Mesodermal cell (in vitro differentiated cells): ENCODE results near the gene KATNBL1.
"Not testable (repeated sequence)": the region's sequence is repeated elsewhere in the genome, so short reads cannot be mapped to it uniquely, and the experiment has no call there.

Source experiments
- H3K27ac ChIP-seq: 2 replicates; pipeline ENCODE4 v1.7.0; 2013; ENCODE audit warnings: mild to moderate bottlenecking, low read depth, low read length, moderate library complexity; ENCODE audit not compliant: severe bottlenecking
- H3K36me3 ChIP-seq: 2 replicates; pipeline ENCODE4 v1.7.1; 2013; ENCODE audit warnings: mild to moderate bottlenecking, low read length, moderate library complexity; ENCODE audit not compliant: control insufficient read depth, insufficient read depth
- H3K4me1 ChIP-seq: one replicate; pipeline ENCODE4 v1.7.1; 2013; ENCODE audit warnings: mild to moderate bottlenecking, low read length; ENCODE audit not compliant: insufficient read depth, control insufficient read depth, poor library complexity, severe bottlenecking
- H3K4me3 ChIP-seq: 2 replicates; pipeline ENCODE4 v1.7.0; 2013; ENCODE audit warnings: low read length, control low read depth, mild to moderate bottlenecking; ENCODE audit not compliant: insufficient read depth, poor library complexity, severe bottlenecking; ENCODE audit errors: extremely low read depth
- H3K9me3 ChIP-seq: 2 replicates; pipeline ENCODE4 v1.7.1; 2013; ENCODE audit warnings: mild to moderate bottlenecking, low read length, moderate library complexity; ENCODE audit not compliant: control insufficient read depth
- WGBS, 2 experiments: methylation state at CpG; one replicate each; pipeline ENCODE4 v1.1.5; 2013; ENCODE audit warnings: missing lambda C conversion rate in 2 of 2; ENCODE audit not compliant: insufficient coverage in 2 of 2; 5-methylcytosine and 5-hydroxymethylcytosine counted together

Gene KATNBL1

DNA sequence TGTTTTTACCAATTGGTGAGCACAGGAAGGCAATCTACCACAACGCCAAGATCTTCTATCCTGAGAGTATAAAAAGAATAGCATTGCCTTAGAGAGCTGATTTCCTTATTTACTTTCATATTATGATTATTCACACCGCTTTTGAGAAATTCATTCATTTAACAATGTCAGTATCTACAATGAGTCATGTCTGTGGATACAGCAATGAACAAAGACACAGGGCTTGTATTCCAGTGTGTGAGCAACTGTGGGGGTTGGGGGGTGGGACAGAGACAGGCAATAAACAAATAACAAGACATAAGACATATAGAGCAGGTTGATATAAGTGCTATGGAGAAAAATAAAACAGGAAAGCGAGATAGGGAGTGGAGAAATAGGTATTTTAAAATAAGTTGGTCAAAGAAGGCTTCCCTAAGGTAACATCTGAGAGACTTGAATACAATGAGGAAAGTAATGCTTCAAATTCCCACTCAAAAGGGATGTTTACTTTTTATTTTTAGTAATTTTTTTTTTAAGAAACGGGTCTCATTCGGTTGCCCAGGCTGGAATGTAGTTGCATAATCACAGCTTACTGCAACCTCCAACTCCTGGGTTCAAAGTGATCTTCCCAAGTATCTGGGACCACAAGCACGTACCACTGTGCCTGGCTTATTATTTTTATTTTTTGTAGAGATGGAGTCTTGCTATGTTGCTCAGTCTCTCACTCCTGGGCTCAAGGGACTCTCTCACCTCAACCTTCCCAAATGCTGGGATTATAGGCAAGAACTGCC is 62.3 kb downstream of the KATNBL1 start:
- H3K4me3 ChIP-seq = no peak overlapping the region
- H3K9me3 ChIP-seq = no peaks in the 10 kb centered on the region
- peaks cover 72% of the 10 kb centered on the region for H3K36me3 ChIP-seq
- no peak overlapping the region for H3K27ac ChIP-seq
- H3K4me1 ChIP-seq = no peaks in the 10 kb centered on the region
- 92 to 100% methylated on average over 1 to 2 of the region's 6 CpGs for WGBS, 2 experiments

DNA sequence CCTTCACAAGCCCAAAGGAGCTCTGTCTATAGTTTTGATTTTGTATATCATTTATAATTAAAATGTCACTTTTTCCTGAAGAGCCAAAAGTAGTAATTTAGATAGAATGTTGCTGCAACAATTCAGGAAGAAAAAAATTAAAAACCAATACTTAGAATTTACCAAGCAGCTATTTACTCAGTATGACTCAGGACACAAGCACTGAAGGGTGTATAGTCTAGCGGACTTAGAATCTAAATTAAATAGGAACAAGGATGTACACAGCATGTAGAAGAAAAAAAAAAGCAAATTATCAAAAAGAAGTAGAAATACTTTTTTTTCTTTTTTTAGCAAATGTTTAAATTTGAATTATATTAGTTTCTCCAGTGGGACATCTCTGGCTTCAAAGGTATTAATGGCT is 76.4 kb downstream of the KATNBL1 start:
- Histone ChIP-seq H3K4me1 (no peaks in the 10 kb centered on the region), H3K9me3 (no peaks in the 10 kb centered on the region), H3K4me3 (no peak overlapping the region), H3K36me3 (peaks cover 18% of the 10 kb centered on the region), H3K27ac (no peak overlapping the region)
- no CpG with 5 or more reads among the region's 1 CpG for WGBS, 2 experiments

DNA sequence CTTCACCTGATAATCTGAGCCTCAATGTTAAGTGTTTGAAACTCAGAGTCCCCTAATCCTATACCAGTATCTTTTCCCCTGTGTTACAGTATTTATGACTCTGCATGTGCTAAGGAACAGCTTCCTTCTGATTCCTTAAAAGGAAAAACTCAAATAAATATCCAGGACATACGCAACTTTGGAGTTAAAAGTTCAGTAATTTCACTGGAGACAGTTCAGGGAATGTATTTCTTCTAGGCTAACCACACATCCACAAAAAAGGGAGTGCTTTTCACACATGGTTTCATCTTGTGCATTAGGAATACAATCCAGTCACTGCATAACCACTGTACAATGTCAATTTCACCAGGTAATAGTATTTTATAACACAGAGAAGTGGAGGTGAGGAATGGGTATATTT is 77.0 kb downstream of the KATNBL1 start:
- no peak overlapping the region for H3K4me3 ChIP-seq
- peaks cover 11% of the 10 kb centered on the region for H3K36me3 ChIP-seq
- no peaks in the 10 kb centered on the region for H3K4me1 ChIP-seq
- WGBS, 2 experiments = 100% methylated on average over 1 of the region's 1 CpG
- H3K27ac ChIP-seq = no peak overlapping the region
- no peaks in the 10 kb centered on the region for H3K9me3 ChIP-seq

DNA sequence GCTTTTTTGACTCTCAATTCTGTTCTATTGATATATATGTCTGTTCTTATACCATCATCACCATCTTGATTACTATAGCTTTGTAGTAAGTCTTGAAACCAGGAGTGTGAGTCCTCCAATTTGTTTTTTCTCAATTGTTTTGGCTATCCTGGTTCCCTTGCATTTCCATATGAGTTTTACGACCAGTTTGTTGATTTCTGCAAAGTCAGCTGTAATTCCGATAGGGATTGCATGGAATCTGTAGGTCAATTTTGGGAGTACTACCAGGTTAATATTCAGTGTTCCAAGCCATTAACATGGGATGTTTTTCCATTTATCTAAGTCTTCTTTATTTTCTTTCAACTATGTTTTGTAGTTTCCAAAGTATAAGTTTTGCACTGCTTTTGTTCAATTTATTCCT is 81.0 kb downstream of the KATNBL1 start:
- no peaks in the 10 kb centered on the region for H3K4me1 ChIP-seq
- no peaks in the 10 kb centered on the region for H3K9me3 ChIP-seq
- H3K27ac ChIP-seq = no peak overlapping the region
- WGBS, 2 experiments = no CpG with 5 or more reads among the region's 2 CpGs
- peaks cover 2% of the 10 kb centered on the region for H3K36me3 ChIP-seq
- H3K4me3 ChIP-seq = no peak overlapping the region

DNA sequence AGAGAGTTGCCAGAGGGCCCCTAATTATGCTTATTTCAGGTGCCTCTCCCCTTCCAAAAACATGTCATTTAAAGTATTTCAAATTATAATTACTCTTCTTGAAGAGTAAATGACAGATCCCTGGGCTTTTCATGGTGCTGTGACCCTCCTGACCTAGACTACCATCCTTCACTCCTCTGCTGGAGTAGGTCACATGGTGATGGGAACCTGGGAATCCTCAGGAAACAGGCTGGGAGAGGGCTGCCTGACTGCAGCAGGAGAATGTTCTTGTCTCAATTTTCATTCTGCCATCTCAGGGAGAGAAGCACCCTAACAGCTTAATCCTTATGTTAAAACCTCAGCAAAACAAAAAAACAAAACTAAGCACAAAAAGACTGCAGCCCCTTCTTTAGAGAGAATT is 83.4 kb downstream of the KATNBL1 start:
- Histone ChIP-seq H3K4me1 (no peaks in the 10 kb centered on the region), H3K9me3 (no peaks in the 10 kb centered on the region), H3K4me3 (no peak overlapping the region), H3K27ac (no peak overlapping the region), H3K36me3 (no peaks in the 10 kb centered on the region)

DNA sequence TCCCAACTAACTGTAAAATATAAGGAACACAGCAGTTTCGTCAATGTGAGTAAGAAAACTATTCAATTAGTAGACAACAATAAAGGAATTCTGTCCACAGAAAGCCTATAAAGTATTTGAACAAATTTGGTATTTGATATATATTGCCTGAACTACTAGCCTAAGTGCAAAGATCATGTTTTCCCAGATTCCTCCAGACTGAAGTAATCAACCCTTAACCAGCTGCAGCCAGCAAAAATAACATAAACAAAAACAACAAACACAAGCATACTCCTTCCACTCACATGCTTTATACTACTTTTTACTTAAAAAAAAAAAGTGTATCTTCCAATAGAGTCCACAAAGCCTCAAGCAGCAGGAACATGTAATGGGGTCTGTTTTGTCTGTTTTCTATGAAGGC is 84.0 kb downstream of the KATNBL1 start:
- H3K36me3 ChIP-seq = no peaks in the 10 kb centered on the region
- H3K27ac ChIP-seq = no peak overlapping the region
- no peaks in the 10 kb centered on the region for H3K4me1 ChIP-seq
- H3K4me3 ChIP-seq = no peak overlapping the region
- H3K9me3 ChIP-seq = no peaks in the 10 kb centered on the region
- WGBS, 2 experiments = no CpG with 5 or more reads among the region's 1 CpG

DNA sequence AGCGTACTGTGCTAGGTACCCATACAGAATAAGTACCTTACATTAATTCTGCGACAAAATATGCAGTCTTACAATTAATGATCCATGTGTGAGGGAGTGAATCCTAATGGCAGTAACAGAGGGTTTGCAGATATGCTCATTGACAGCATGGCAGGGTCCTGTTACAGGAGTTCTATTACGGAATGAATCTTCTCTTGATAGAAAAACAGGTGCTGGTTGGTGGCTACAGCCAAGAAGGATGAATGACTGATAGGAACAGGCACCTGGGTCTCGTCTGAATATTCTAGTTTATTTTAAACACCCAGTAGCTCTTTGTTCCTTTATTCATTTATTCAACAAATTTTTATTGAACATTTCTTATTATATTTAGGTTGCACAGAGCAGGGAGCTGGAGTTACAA is 85.2 kb downstream of the KATNBL1 start:
- no peak overlapping the region for H3K4me3 ChIP-seq
- WGBS, 2 experiments = 100% methylated on average over 1 to 3 of the region's 4 CpGs
- no peaks in the 10 kb centered on the region for H3K4me1 ChIP-seq
- H3K9me3 ChIP-seq = no peaks in the 10 kb centered on the region
- no peak overlapping the region for H3K27ac ChIP-seq
- no peaks in the 10 kb centered on the region for H3K36me3 ChIP-seq

DNA sequence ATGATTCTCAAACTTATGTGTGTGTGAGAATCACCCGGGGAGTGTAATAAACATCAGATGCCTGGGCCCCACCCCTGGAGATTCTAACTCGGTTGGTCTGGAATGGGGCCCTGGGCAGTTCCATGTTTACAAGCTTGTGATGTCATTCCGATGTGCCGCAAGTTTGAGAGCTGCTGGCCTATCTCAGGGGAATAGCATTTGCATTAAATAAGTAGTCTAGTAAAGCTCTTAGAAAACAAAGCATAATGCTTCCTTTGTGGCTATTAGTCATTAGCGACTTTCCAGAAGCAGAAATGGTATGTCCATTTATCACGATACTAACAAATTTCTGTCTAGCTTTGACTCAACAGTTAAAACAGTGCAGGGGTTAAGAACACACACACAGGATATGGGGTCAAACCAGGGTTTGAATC is 87.1 kb downstream of the KATNBL1 start:
- WGBS, 2 experiments = 90 to 95% methylated on average over 3 to 5 of the region's 6 CpGs
- Histone ChIP-seq H3K4me1 (no peaks in the 10 kb centered on the region), H3K36me3 (no peaks in the 10 kb centered on the region), H3K4me3 (no peak overlapping the region), H3K27ac (no peak overlapping the region), H3K9me3 (no peaks in the 10 kb centered on the region)

DNA sequence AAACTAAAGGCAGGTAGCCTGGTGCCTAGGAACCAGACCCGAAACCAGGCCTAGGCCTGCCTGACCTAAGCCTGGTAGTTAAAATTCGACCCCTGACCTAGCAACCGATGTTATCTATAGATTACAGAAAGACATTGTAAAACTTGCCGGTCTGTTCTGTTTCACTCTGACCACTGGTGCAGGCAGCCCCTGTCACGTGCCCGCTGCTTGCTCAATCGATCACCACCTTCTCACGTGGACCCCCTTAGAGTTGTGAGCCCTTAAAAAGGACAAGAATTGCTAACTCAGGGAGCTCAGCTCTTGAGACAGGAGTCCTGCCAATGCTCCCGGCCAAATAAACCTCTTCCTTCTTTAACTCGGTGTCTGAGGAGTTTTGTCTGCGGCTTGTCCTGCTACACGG is 88.1 kb downstream of the KATNBL1 start:
- WGBS, 2 experiments = 80 to 82% methylated on average over 9 to 10 of the region's 12 CpGs
- H3K36me3 ChIP-seq, H3K9me3 ChIP-seq, H3K4me3 ChIP-seq, H3K4me1 ChIP-seq, H3K27ac ChIP-seq: not testable (repeated sequence)

DNA sequence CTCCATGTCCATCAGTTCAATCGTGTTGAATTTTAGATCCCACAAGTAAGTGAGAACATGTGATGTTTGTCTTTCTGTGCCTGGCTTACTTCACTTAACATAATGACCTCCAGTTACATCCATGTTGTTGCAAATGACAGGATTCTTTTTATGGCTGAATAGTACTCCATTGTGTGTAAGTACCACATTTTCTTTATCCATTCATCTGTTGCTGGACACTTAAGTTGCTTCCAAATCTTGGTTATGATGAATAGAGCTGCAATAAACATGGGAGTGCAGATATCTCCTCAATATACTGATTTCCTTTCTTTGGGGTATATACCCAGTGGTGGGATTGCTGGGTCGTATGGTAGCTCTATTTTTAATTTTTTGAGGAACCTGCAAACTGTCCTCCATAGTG is 89.5 kb downstream of the KATNBL1 start:
- H3K4me3 ChIP-seq, H3K4me1 ChIP-seq, H3K36me3 ChIP-seq, H3K9me3 ChIP-seq, H3K27ac ChIP-seq: not testable (repeated sequence)
- WGBS, 2 experiments = no CpG with 5 or more reads among the region's 2 CpGs

DNA sequence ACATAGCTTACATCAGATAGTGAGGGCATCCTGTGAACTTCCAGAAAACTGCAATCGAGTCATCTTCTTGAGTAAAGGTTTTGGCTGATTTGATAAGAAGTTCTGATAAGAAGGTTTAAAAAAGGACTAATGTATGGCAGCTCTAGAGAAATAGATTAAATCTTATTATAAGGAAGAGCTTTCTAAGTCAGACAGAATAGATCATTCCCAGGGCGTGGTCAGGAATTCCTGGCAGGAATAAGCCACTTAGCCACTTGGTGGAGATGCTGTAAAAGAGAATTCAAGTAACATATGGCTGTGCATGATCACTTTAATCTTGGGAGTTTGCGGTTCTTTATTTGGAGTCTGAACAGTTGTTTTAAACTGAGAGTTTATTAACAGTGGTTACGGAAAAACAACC is 90.6 kb downstream of the KATNBL1 start:
- Histone ChIP-seq H3K27ac (peak overlapping the region; percentile 5), H3K36me3 (no peaks in the 10 kb centered on the region), H3K4me1 (no peaks in the 10 kb centered on the region), H3K4me3 (no peak overlapping the region), H3K9me3 (no peaks in the 10 kb centered on the region)
- WGBS, 2 experiments = 83 to 100% methylated on average over 1 to 2 of the region's 4 CpGs
